ENCODE results near the gene GPATCH8. TPM values are rescaled to one million over a fixed set of nuclear protein-coding genes. Genes with fewer than 3 reads are reported as not detected.

The GPATCH8 gene
- total RNA-seq, 6 experiments from 2014 or later, result 23.4 to 30.0 (median 27.1) TPM

DNA sequence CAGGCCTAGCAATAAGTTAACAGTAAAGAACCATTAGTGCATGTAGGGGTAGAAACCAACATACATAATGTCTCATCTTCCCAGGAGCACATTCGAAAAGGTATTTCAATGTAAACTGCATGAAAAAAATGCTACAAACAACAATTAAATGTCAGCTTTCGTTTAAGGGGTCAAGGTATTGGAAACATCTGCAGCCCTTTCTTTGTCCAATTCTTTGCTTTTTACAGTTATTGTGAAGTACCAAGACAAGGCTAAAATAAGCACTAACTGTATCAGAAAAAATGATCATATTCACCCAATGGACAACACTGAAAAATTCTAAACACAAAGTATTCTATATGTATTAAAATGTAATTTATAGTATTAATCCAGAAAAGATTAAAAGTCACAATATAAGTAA lies 37.9 kb downstream of the GPATCH8 start:
- H3K9me3 Mint-ChIP-seq, result no peaks in the 10 kb centered on the region
- TF ChIP-seq, protein P1, sequence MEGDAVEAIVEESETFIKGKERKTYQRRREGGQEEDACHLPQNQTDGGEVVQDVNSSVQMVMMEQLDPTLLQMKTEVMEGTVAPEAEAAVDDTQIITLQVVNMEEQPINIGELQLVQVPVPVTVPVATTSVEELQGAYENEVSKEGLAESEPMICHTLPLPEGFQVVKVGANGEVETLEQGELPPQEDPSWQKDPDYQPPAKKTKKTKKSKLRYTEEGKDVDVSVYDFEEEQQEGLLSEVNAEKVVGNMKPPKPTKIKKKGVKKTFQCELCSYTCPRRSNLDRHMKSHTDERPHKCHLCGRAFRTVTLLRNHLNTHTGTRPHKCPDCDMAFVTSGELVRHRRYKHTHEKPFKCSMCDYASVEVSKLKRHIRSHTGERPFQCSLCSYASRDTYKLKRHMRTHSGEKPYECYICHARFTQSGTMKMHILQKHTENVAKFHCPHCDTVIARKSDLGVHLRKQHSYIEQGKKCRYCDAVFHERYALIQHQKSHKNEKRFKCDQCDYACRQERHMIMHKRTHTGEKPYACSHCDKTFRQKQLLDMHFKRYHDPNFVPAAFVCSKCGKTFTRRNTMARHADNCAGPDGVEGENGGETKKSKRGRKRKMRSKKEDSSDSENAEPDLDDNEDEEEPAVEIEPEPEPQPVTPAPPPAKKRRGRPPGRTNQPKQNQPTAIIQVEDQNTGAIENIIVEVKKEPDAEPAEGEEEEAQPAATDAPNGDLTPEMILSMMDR (IDR thresholded peaks at IDR 0.05), result no peak
- peaks cover 51% of the 10 kb centered on the region for H3K4me1 Mint-ChIP-seq (ENCODE audit: low read depth)
- H3K4me3 Mint-ChIP-seq, result no peak overlapping the region
- H3K36me3 Mint-ChIP-seq (ENCODE audit: low read depth), result 0 out of 2 replicates have a peak, but pooled peaks cover 3% of the 10 kb centered on the region
- H3K27ac Mint-ChIP-seq, result no peak overlapping the region
- DNase-seq, result no peak
- no peaks in the 10 kb centered on the region for H3K27me3 Mint-ChIP-seq (ENCODE audit: insufficient read depth)

DNA sequence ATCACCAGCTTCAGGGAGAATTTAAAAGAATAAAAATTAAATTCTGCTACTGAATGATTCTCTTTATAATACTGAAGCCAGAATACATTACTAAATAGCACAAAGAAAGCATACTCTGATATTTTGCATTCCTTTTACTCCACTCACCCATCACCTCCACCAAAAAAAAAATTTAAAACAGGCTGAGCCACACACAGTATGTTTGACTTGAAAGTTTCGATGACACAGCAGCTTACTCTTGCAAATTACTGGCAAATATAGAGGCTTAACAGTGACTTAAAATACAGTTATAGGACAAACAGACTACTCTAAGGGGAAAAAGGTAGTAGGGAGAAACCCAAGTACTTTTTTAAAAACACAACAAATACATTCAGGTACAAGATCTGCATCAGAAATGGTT lies 39.2 kb downstream of the GPATCH8 start:
- no peaks in the 10 kb centered on the region for H3K27me3 Mint-ChIP-seq (ENCODE audit: insufficient read depth)
- peak overlapping the region; percentile 76 for H3K27ac Mint-ChIP-seq
- peaks cover 42% of the 10 kb centered on the region for H3K4me1 Mint-ChIP-seq (ENCODE audit: low read depth)
- 0 out of 2 replicates have a peak, but pooled peaks cover 3% of the 10 kb centered on the region for H3K36me3 Mint-ChIP-seq (ENCODE audit: low read depth)
- TF ChIP-seq, protein P1 (IDR thresholded peaks at IDR 0.05), result no peak
- DNase-seq, result peak; percentile 36
- H3K9me3 Mint-ChIP-seq, result no peaks in the 10 kb centered on the region
- H3K4me3 Mint-ChIP-seq, result peak overlapping the region; percentile 18

DNA sequence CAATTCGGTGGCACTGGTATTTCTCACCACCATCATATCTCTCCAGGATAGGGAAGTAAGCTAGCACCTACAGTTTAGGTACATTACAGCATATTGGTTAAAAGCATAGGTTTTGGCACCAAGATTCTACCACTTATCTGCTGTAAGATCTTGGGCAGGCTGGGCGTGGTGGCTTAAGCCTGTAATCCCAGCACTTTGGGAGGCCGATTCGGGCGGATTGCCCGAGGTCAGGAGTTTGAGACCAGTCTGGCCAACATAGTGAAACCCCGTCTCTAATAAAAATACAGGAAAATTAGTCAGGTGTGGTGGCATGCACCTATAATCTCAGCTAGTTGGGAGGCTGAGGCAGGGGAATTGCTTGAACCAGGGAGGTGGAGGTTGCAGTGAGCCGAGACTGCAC lies 51.4 kb downstream of the GPATCH8 start:
- no peak overlapping the region for H3K4me3 Mint-ChIP-seq
- no peak overlapping the region for H3K27ac Mint-ChIP-seq
- H3K4me1 Mint-ChIP-seq (ENCODE audit: low read depth), result no peaks in the 10 kb centered on the region
- H3K36me3 Mint-ChIP-seq (ENCODE audit: low read depth), result no peaks in the 10 kb centered on the region
- TF ChIP-seq, protein P1 (IDR thresholded peaks at IDR 0.05), result no peak
- DNase-seq, result no peak
- no peaks in the 10 kb centered on the region for H3K9me3 Mint-ChIP-seq
- H3K27me3 Mint-ChIP-seq (ENCODE audit: insufficient read depth), result no peaks in the 10 kb centered on the region

DNA sequence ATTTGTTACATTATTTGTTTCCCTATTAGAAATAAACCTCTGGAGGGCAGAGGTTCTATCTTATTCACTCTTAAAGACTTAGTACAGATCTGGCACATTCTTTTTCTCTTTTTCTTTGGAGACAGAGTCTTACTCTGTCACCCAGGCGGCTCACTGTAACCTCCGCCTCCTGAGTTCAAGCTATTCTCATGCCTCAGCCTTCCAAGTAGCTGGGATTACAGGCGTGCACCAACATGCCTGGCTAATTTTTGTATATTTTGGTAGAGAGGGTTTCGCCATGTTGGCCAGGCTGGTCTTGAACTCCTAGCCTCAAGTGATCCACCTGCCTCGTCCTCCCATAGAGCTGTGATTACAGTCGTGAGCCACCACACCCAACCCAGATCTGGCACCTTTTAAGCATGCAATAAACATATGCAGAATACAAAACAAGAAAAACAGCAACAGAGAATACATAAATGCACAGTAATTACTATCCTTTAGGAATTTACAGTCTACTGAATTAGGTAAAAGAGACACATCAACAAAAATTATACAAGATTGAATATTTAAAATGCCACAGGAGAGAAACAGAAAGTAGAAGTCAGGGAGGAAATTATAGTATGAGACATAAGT lies 52.1 kb downstream of the GPATCH8 start:
- no peak for DNase-seq
- no peaks in the 10 kb centered on the region for H3K27me3 Mint-ChIP-seq (ENCODE audit: insufficient read depth)
- no peaks in the 10 kb centered on the region for H3K9me3 Mint-ChIP-seq
- no peak overlapping the region for H3K27ac Mint-ChIP-seq
- TF ChIP-seq, protein P1 (IDR thresholded peaks at IDR 0.05), result no peak
- no peaks in the 10 kb centered on the region for H3K4me1 Mint-ChIP-seq (ENCODE audit: low read depth)
- no peaks in the 10 kb centered on the region for H3K36me3 Mint-ChIP-seq (ENCODE audit: low read depth)
- H3K4me3 Mint-ChIP-seq, result no peak overlapping the region

DNA sequence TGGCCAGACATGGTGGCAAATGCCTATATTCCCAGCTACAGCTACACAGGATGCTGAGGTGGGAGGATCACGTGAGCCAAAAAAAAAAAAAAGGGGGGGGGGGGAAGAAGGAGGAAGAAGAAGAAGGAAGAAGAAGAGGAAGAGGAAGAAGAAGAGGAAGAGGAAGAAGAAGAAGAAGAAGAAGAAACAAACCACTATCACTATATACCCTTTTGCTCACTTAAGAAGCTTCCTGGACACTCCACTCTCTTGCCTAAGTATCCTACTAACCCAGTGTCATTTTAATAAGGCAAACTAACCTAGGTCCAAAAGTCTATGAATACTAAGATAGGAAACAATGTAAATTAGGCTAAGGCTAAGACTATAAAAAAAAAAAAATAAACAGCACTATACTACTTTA lies 54.8 kb downstream of the GPATCH8 start:
- Mint-ChIP-seq H3K27me3 (ENCODE audit: insufficient read depth) (no peaks in the 10 kb centered on the region), H3K9me3 (no peaks in the 10 kb centered on the region), H3K4me3 (no peak overlapping the region), H3K36me3 (ENCODE audit: low read depth) (no peaks in the 10 kb centered on the region), H3K4me1 (ENCODE audit: low read depth) (peaks cover 18% of the 10 kb centered on the region; the same call in 1 of the 2 replicates), H3K27ac (no peak overlapping the region)
- DNase-seq, result no peak
- TF ChIP-seq, protein P1 (IDR thresholded peaks at IDR 0.05), result no peak

Data from HFFc6 (cell line).